HG02852 (cell line): Measurements from ENCODE around the gene ITSN1.

Experiments used
- ATAC-seq: cut with Tn5 transposase; IDR thresholded peaks from one replicate; pipeline ENCODE4 v1.9.1; 2021; ENCODE audit warnings: mild to moderate bottlenecking, moderate library complexity; ENCODE audit not compliant: unreplicated experiment

Gene ITSN1

DNA sequence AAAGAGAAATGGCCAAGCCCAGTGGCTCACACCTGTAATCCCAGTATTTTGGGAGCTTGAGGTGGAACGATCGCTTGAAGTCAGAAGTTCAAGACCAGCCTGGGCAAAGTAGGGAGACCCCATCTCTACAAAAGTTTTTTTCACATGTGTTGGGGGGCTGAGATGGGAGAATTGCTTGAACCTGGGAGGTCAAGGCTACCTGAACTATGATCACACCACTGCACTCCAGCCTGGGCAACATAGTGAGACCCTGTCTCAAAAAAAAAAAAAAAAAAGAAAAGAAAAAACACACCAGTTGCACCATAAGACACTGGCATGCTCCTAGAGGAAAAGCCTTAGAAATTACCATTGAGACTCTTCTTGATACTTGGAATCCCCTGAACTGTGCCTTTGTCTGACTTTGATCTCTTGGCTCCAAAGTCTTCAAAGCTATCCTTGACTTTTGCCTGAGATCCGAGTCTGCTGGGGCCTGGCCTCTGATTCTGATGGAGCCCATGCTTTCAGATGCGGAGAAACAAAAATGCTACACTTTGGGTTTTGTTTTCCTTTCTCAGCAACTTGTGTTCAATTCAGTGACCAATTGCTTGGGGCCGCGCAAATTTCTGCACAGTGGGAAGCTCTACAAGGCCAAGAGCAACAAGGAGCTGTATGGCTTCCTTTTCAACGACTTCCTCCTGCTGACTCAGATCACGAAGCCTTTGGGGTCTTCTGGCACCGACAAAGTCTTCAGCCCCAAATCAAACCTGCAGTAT is 239.6 kb downstream of the ITSN1 start:
- no peak for ATAC-seq

DNA sequence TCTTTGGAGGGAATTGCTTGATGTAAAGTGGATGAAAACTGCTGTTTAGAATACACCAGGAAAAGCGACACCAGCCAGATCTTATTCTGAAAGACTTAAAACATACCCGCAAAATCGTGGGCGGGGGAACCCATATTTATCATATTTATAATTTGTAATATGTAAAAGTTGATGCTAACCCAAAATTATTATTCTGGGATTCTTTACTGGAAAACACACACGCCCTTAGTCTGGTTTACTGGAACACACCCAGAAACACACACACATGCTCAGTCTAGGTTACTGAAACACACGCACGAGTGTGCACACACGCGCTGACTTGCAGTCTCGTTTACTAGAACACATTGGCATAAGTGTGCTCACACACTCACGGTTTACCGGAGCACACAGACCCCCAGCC is 240.8 kb downstream of the ITSN1 start:
- ATAC-seq, result no peak

DNA sequence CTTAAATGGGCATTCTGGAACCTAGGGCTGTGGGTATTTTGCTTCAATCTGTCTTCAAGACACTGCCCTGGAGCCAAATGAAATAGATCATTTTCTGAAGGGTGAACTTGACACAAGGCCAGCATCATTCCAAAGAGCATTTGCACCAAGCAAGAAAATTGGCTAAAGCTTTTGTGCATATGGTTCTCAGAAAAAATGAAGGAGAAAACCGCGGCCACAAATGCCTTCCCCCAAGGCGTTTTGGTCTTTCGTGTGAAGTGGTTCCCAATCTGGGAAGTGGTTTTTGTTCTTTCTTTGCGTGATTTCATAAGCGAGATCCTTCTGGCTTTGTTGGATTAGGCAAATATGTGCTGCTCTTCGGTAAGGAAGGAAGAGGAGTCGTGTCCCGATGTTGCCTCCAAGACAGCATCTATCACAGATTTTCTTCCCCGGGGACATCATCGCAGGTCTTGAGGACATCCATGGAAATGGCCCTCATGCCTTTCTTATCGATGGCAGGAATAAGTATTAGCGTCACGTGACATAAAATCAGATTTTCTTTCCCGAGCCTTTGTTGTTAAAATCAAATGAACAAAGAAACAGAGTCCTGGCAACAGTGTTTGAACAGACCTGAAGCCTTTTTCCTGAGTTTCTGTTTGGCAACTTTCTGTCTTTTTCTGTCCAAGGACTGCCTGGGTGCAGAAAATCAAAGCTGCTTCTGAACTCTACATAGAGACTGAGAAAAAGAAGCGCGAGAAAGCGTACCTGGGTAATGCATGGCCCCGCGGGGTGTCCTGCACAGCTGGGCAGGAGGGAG is 242.3 kb downstream of the ITSN1 start:
- ATAC-seq, result no peak

DNA sequence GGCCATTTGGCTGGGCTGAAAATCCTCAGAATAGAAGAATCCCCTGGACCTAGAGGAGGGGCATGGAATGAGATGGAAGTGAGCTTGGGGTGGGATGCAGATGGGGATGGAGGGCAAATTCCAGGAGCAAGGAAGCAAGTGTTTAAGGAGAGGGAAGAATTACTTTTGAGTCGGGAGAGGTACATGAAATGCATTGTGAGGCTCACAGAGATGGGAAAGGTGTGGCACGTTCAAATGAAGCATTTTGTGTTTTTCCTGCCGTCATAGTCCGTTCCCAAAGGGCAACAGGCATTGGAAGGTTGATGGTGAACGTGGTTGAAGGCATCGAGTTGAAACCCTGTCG is 242.8 kb downstream of the ITSN1 start:
- ATAC-seq, result no peak

GRCh38 chr21:33886321-33886720 is 244.0 kb downstream of the ITSN1 start:
- ATAC-seq, result no peak

- ATAC-seq, result no peak
Observed at GRCh38 chr21:33890187-33890586, 247.9 kb downstream of the ITSN1 start.

DNA sequence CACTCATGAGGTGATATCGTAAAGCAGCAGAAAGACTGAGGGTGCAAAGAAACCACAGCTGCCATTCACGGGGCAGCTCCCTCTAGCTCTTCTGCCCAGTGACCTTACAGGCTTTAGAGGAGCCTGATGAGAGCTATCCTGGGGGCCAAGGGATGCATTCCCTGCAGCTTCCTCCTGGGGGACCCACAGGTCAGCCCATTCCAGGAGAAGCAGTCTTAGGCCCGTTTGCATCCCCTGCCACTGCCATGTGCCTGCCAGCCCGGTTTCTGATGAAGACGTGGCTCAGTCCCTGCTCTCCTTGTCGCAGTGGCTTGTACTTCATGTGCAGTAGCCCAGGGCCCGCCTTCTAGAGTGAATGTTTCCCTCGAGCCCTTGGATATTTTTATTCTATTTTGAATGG is 250.6 kb downstream of the ITSN1 start:
- no peak for ATAC-seq

- no peak for ATAC-seq
Observed at GRCh38 chr21:33893917-33894316, 251.6 kb downstream of the ITSN1 start.

DNA sequence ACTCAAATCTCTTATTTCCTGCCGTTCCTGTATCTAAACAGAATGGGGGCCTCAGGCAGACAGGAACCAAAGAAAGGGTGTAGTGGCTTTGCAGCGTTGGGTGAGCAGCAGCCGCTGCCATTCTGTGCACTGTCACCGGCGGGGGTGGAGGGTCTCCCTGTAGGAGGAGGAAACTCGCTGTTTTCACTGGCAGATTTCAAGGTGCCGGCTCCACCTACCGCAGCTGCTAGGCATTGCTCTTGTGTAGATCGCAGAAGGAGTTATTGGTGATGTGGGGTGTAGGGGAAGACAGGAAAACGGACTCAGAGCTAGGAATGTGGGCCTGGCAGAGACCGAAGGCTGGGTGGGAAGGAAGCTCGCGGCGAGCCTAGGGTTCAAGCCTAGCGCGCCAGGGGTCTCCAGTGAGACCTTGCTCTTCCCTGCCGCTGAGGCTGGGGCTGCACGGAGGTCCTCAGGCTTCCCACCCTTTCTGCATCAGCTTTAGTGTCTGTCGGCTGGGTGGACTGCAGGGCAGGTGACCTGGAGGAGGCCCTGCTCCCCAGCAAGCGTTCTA is 252.5 kb downstream of the ITSN1 start:
- peak; percentile 52 for ATAC-seq

DNA sequence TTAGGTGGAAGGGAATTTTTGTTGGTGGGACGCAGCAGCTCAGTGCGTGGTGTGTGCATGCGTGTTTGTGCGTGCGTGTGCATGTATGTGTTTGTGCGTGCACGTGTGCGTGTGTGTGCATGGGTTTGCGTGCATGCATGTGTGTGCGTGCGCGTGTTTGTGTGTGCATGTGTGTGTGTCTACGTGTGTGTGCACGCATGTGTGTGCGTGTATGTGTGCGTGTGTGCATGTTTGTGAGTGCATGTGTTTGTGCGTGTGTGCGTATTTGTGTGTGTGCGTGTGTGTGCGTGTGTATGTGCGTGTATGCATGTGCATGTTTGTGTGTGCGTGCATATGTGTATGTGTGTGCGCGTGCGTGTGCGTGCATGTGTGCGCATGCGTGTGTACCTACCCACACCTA is 253.1 kb downstream of the ITSN1 start:
- ATAC-seq, result no peak

- no peak for ATAC-seq
Observed at GRCh38 chr21:33896691-33897090, 254.4 kb downstream of the ITSN1 start.

- no peak for ATAC-seq
Observed at GRCh38 chr21:33897098-33897497, 254.8 kb downstream of the ITSN1 start.

DNA sequence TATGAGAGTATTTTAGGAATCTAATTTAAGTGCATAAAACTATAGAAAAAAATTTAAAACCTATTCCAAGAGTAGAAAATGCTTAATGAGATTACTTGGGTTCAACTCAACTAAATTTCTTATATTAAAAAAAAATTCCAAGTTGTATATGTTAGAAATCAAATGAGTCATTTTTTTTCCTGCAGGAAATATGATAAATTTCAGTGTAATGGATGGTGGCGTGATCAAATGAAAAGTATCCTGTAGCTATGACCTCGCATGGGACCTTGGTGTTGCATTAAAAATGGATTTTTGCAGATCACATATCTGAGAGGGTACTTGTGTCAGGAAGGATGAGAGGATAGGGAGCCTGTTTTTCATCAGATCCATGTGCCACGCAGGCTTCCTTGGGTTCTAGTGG is 255.4 kb downstream of the ITSN1 start:
- ATAC-seq, result no peak

GRCh38 chr21:33898586-33898985 is 256.3 kb downstream of the ITSN1 start:
- no peak for ATAC-seq

DNA sequence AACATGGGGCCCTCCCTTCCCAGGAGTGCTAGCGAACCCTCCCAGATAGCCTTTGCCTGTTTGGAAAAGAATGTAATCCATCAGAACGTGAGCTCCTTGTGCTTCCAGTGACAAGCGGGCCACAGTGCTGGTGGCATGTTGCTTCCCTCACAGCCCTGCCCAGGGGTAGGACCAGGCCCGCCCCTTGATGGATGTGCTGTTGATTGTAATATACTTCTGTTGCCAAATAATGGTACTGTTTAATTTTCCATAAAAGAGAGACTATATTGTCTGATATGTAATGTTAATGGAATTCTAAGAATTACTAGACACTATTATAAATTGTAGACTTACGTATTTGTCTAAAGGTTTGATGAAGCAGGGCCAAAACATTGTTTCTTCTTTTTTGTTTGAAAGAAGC is 256.9 kb downstream of the ITSN1 start:
- ATAC-seq, result no peak

DNA sequence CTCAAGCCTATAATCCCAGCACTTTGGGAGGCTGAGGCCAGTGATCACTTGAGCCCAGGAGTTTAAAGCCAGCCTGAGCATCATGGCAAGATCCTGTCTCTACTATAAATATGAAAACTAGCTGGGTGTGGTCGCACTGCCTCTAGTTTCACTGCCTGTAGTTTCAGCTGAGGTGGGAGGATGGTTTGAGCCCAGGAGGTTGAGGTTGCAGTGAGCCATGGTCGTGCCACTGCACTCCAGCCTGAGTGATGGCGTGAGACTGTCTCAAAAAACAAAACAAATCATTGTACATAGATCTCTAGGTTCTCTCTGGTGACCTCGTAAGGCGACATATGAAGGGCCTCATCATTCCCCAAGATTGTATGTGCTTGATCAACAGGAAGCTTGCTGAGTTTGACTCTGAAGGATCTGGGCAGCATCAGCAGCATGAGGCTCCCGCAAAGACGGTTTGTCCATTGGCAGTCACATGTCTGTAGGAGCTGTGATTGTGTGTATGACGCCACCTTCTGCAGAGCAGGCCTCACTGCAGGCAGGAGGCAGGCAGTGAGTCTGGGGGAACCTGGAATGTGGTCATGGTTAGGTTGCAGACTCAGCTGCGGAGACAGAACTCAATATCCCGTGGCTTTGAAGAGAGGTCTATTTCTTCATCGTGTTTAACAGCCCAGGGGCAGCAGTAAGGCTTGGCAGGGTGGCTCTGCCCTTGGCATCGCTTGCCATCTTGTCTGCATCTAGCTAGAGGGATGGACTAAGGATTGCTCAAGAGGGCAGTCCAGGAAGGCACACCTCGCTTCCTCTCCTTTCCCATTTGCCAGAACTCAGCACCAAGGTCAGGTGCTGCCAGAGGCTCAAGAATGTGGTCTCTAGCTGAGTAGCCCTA is 259.3 kb downstream of the ITSN1 start:
- ATAC-seq, result no peak

GRCh38 chr21:33902349-33902748 is 260.0 kb downstream of the ITSN1 start:
- no peak for ATAC-seq

GRCh38 chr21:33904041-33904440 is 261.7 kb downstream of the ITSN1 start:
- no peak for ATAC-seq

DNA sequence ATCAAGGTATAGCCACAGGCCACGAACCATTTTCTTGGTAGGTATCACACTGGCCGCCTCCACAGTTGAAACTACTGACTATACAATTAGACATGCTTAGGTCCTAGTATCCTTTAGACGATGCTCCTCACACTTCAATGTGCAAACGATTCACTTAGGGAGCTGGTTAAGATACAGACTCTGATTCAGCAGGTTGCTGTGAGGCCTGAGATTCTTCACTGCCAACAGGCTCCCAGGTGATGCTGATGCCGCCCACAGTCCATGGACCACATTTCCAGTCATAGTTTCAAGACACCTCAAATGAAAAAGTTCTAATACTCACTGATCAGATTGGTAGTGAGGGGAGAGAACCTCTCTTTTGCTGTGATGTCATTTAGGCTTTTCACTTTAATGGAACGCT is 266.5 kb downstream of the ITSN1 start:
- ATAC-seq, result no peak

DNA sequence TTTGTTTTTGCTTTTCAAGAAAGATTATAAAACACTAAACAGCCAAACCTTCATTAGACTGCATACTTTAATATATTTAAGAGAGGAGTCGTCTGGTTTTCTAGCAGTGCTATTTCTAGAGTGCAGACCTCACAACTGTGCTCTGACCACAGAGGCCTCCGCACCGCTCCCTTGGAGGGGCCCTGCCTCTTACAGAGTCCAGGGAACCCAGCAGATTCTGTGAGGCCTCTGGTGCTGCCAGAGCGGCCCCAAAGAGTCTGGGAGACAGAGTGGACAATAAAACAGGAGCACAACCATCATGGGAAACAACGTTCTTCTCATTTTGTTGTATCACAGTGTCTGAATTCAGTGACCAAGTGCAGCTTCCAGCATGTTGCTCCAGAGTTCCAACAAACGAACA is 267.5 kb downstream of the ITSN1 start:
- ATAC-seq, result no peak

DNA sequence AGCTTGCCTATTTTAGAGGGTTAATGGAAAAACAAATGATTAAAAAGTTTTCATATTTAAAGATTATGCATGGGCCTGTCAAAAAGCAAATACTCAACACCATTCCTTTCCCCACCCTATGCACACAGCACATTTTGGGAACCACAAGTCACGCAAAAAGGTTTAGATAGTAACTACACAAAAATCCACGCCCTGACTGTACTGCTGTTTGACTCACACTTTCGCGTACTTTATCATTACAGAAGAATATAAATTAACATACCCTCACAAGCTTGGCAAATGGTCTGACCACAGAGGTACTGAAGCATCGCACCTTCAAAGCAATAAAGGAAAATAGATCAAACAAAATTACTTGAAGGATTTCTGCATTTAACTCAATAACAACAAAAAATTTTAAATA is 271.9 kb downstream of the ITSN1 start:
- no peak for ATAC-seq
